ENCODE results near the gene ALK.

ALK gene

GRCh38 chr2:29440921-29441623, 480.3 kb downstream of the ALK start:
- no peak for DNase-seq

- no peak for DNase-seq
Measured at GRCh38 chr2:29433920-29434319, 487.5 kb downstream of the ALK start.

GRCh38 chr2:29433128-29433527, 488.3 kb downstream of the ALK start:
- DNase-seq: no peak

GRCh38 chr2:29431485-29431884, 489.9 kb downstream of the ALK start:
- no peak for DNase-seq

GRCh38 chr2:29430382-29431112, 490.8 kb downstream of the ALK start:
- no peak for DNase-seq

GRCh38 chr2:29426354-29426753, 495.0 kb downstream of the ALK start:
- DNase-seq: no peak

- no peak for DNase-seq
Measured at GRCh38 chr2:29425866-29426265, 495.5 kb downstream of the ALK start.

- no peak for DNase-seq
Measured at GRCh38 chr2:29423061-29423666, 498.2 kb downstream of the ALK start.

GRCh38 chr2:29420999-29421782, 500.2 kb downstream of the ALK start:
- DNase-seq: no peak

- DNase-seq: no peak
Measured at GRCh38 chr2:29420464-29420863, 500.9 kb downstream of the ALK start.

GRCh38 chr2:29417630-29418029, 503.8 kb downstream of the ALK start:
- no peak for DNase-seq

GRCh38 chr2:29412197-29412925, 509.0 kb downstream of the ALK start:
- no peak for DNase-seq

GRCh38 chr2:29405707-29406106, 515.7 kb downstream of the ALK start:
- DNase-seq: no peak

GRCh38 chr2:29405266-29405665, 516.1 kb downstream of the ALK start:
- DNase-seq: no peak

- no peak for DNase-seq
Measured at GRCh38 chr2:29401994-29402393, 519.4 kb downstream of the ALK start.

GRCh38 chr2:29400930-29401653, 520.3 kb downstream of the ALK start:
- DNase-seq: no peak

- DNase-seq: no peak
Measured at GRCh38 chr2:29398384-29399237, 522.8 kb downstream of the ALK start.

GRCh38 chr2:29397713-29398112, 523.7 kb downstream of the ALK start:
- no peak for DNase-seq

GRCh38 chr2:29397039-29397438, 524.3 kb downstream of the ALK start:
- no peak for DNase-seq

- DNase-seq: no peak
Measured at GRCh38 chr2:29394981-29395350, 526.4 kb downstream of the ALK start.
